GM23248 (cell line): ENCODE results near the gene CADM4.

ENCODE experiments used
- EZH2 ChIP-seq: fragments of 200-600 bp; sonication (generic); IDR thresholded peaks from 2 replicates; pipeline ENCODE4 v1.6.1; 2018; ENCODE audit warnings: antibody characterized with exemption, mild to moderate bottlenecking; ENCODE audit not compliant: insufficient read depth, poor library complexity, severe bottlenecking
- EZH2phosphoT487 ChIP-seq: fragments of 200-600 bp; sonication (generic); IDR thresholded peaks from 2 replicates; pipeline ENCODE4 v1.6.1; 2018; ENCODE audit warnings: antibody characterized with exemption, moderate library complexity, mild to moderate bottlenecking, low read depth; ENCODE audit not compliant: insufficient read depth

DNA sequence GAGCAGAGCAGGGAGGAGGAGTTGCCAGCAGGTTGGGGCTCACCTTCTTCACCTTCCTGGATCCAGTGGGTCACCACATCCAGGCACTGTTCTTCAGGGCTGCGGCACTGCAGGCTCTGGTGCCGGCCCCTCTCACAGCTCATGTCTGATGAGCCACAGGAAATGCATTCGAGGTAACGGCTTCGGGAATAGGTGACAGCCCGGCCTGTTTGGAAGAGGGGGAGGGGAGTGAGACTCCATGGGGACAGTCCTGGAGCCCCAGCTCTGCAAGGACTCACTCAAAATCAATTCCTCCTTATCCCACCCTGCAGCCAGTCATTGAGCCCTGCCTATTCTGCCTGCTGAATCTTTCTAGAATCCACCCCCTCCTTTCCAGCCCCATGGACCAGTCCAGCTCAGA lies 16.8 kb upstream of the CADM4 start:
- TF ChIP-seq EZH2 = no peak
- TF ChIP-seq EZH2phosphoT487 = no peak
